Esophagus squamous epithelium (tissue), 5 donors: Measurements from ENCODE around the gene ZDHHC14. TPM values are rescaled to one million over a fixed set of nuclear protein-coding genes. Genes with fewer than 3 reads are reported as not detected.
A peak's percentile ranks its signal among the peaks of the same experiment; 100 is the strongest.
"Not testable (repeated sequence)": the region's sequence is repeated elsewhere in the genome, so short reads cannot be mapped to it uniquely, and the experiment has no call there.

Source experiments
- DNase-seq: peaks from one replicate; lab custom pipeline; 2025; lab: John Stamatoyannopoulos, UW
- H3K27ac ChIP-seq, 4 donors: fragments of 200-600 bp; sonication (generic); one replicate each; pipeline ENCODE4 v1.5.1; 2016 to 2019; ENCODE audit warnings: mild to moderate bottlenecking in 1 of 4
- H3K27me3 ChIP-seq, 4 donors: fragments of 200-600 bp; sonication (generic); 1 replicate in 3 of 4; 2 replicates in 1 of 4; pipeline versions ENCODE4 v1.5.1 to v1.6.0; 2017 to 2021; ENCODE audit warnings: antibody characterized with exemption in 1 of 4
- H3K36me3 ChIP-seq, 3 donors: fragments of 200-600 bp; sonication (generic); one replicate each; pipeline ENCODE4 v1.5.1; 2016 to 2019
- H3K4me1 ChIP-seq, 3 donors: fragments of 200-600 bp; sonication (generic); one replicate each; pipeline ENCODE4 v1.5.1; 2017 to 2019
- H3K4me3 ChIP-seq, 4 donors: fragments of 200-600 bp; sonication (generic); 1 replicate in 3 of 4; 2 replicates in 1 of 4; pipeline ENCODE4 v1.5.1; 2016 to 2019; ENCODE audit warnings: mild to moderate bottlenecking in 2 of 4, moderate library complexity in 1 of 4
- H3K9me3 ChIP-seq, 3 donors: fragments of 200-600 bp; sonication (generic); one replicate each; pipeline ENCODE4 v1.5.1; 2016 to 2019
- POLR2A ChIP-seq, 4 donors: fragments of 450-650 bp; IDR thresholded peaks; one replicate each; pipeline ENCODE4 v1.6.1; 2017; ENCODE audit warnings: antibody characterized with exemption in 4 of 4, mild to moderate bottlenecking in 4 of 4, moderate library complexity in 3 of 4
- WGBS, 2 donors: methylation state at CpG; one replicate each; pipeline ENCODE4 v1.1.5; 2018; 5-methylcytosine and 5-hydroxymethylcytosine counted together
- intact Hi-C: fragments of 100-400 bp; cut with DNase I; formaldehyde crosslinking; loops from one replicate; pipeline ENCODE4 v1.15.0; 2022
- total RNA-seq, 4 donors: library from RNA; depleted of rRNA; stranded (reverse); fragments of >200 nt; gene quantifications; one replicate each; pipeline ENCODE4 v1.1.0, GENCODE V29; 2016
- TF ChIP-seq, protein P1 (sequence below), 6 experiments: fragments of 450-650 bp in 4 of 6; fragments of 200-600 bp in 2 of 6; sonication (generic) in 2 of 6; IDR thresholded peaks; one replicate each; pipeline ENCODE4 v1.5.1; 2016 to 2019; ENCODE audit warnings: antibody characterized with exemption in 6 of 6, mild to moderate bottlenecking in 4 of 6, moderate library complexity in 4 of 6
- donor health status: DM: yes; HTN: yes; CAD: no.

The ZDHHC14 gene
- total RNA-seq: 10 to 100 TPM in 1 of 4 donors, 1 to 10 TPM in 3; 6.1 to 15.6 (median 6.9) TPM

DNA sequence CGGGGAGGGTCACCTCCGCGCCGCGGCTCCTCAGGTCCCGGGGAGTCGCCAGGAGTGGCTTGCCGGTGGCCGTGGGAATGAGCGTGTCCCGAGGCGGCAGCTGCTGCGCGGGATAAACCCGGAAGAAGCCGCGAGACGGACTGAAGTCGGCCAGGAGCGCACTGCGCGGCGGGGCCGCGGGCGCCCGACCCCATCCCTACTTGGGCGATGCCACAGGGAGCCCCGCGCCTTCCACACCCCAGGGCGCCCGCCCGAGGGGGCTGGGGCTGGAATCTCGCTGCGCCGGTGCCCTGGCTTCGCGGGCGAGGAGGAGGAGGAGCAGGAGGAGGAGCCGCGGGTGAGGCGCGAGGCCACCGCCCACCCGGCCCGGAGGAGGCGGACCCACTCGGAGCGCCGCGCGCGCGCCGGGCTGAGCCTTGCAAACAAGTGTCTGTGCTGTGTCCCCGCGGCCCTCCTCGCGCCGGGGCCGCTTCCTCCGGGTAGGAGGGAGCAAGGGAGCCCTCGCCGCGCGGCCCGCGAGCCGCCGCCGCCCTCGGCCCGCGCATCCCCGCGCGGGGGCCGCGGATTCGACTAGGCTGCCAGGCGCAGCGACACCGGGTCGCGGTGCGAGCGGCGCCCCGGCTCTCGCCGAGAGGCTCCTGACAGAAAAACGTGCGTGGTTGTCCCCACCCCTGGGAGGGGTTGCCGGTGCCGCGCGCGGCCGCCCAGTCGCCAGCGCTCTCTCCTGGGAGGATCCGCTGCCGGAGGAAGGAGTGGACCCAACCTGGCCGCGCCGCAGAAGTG lies at the start of gene ZDHHC14:
Gene ZDHHC14, plus strand, starts transcription at position 412 of the 783 bp plus-strand sequence.
- Histone ChIP-seq H3K4me3 (peak within 1 kb of the TSS; percentile 88 to 97 (median 96)), H3K36me3 (no peaks in the 10 kb centered on the region), H3K27ac (peak within 1 kb of the TSS; percentile 89 to 95 (median 92)), H3K9me3 (no peaks in the 10 kb centered on the region), H3K27me3 (no peaks in the 10 kb centered on the region), H3K4me1 (peaks cover 5 to 29% (median 14%) of the 10 kb centered on the region in 3 donors)
- intact Hi-C loops: no loop called here
- TF ChIP-seq, protein P1, sequence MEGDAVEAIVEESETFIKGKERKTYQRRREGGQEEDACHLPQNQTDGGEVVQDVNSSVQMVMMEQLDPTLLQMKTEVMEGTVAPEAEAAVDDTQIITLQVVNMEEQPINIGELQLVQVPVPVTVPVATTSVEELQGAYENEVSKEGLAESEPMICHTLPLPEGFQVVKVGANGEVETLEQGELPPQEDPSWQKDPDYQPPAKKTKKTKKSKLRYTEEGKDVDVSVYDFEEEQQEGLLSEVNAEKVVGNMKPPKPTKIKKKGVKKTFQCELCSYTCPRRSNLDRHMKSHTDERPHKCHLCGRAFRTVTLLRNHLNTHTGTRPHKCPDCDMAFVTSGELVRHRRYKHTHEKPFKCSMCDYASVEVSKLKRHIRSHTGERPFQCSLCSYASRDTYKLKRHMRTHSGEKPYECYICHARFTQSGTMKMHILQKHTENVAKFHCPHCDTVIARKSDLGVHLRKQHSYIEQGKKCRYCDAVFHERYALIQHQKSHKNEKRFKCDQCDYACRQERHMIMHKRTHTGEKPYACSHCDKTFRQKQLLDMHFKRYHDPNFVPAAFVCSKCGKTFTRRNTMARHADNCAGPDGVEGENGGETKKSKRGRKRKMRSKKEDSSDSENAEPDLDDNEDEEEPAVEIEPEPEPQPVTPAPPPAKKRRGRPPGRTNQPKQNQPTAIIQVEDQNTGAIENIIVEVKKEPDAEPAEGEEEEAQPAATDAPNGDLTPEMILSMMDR (IDR thresholded peaks at IDR 0.05): peak in 1 of 6 experiments; percentile 14
- peak in 2 of 4 donors; percentile 79 to 87 for TF ChIP-seq POLR2A (IDR thresholded peaks at IDR 0.05)
- 1% methylated on average over 19 of the region's 106 CpGs; no CpG with 5 or more reads in 1 of the 2 donors for WGBS, 2 donors
- peak; percentile 57 for DNase-seq

DNA sequence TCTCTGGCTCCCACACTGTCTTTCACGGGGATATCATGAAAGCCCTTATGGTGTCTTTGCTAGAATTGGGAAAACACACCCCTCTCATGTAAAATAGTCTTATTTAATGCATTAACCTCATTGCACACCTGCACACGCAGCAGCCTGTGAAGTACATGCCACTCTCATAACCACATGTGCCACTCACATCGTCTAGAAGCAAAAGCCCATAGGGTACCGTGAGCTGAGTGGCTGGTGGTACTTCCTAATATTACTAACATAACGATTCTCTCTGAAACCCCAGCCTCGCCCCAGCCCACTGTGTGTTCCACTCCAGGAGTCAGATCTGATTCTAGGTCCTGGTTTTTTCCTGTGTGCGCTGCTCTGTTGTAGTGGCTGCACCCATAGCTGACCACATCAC lies 48.2 kb upstream of the ZDHHC14 start:
- Histone ChIP-seq H3K27me3 (peaks cover 0 to 41% (median 0%) of the 10 kb centered on the region in 4 donors), H3K27ac (no peak overlapping the region), H3K4me1 (no peaks in the 10 kb centered on the region), H3K9me3 (no peaks in the 10 kb centered on the region), H3K4me3 (no peak overlapping the region), H3K36me3 (no peaks in the 10 kb centered on the region)
- 81 to 91% methylated on average over 6 of the region's 7 CpGs for WGBS, 2 donors
- intact Hi-C loops: no loop called here
- TF ChIP-seq, protein P1 (IDR thresholded peaks at IDR 0.05): no peak
- no peak for DNase-seq

DNA sequence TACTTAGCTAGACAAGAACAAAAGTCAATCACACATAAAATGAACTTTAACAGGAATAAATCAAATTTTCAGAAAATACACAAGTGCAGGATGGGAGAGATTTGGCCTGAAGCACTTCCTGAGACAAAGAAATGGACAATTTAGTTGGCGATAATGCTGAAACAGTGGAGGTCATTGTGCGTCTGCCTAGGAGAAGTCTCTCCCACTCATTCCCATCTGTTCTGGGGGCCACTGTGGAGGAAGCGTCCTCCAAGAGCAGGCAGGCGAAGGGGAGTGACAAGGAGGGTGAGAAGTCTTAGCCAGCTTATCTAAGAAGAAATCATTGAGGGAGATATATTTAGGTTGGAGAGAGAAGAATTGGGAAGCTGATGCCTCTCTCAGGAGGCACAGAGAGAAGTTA lies 47.5 kb upstream of the ZDHHC14 start:
- TF ChIP-seq, protein P1 (IDR thresholded peaks at IDR 0.05): no peak
- no peak for TF ChIP-seq POLR2A (IDR thresholded peaks at IDR 0.05)

DNA sequence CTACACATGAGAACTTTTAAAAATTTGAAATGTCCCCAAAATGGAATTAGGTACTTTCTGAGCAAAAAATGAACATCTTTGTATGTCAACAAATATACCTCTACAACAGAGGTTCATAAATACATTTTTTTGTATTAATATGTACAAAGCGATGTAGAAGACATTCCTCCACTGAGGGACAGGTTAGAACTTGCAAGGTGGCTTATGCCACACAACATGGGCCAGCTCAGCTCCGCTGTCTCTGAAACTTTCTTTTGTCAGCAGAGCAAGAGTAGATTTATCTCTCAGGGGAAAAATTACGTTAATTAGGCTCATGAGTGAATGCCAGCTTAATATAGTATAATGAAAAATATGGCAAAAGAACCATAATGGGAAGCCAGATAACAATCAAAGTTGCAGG lies 47.0 kb upstream of the ZDHHC14 start:
- H3K27me3 ChIP-seq: peaks cover 0 to 52% (median 0%) of the 10 kb centered on the region in 4 donors
- no peak for TF ChIP-seq POLR2A (IDR thresholded peaks at IDR 0.05)
- TF ChIP-seq, protein P1 (IDR thresholded peaks at IDR 0.05): no peak
- no peaks in the 10 kb centered on the region for H3K36me3 ChIP-seq
- no peak overlapping the region for H3K27ac ChIP-seq
- intact Hi-C loops: no loop called here
- WGBS, 2 donors: 38 to 57% methylated on average over 3 of the region's 3 CpGs
- no peaks in the 10 kb centered on the region for H3K9me3 ChIP-seq
- H3K4me3 ChIP-seq: no peak overlapping the region
- no peak for DNase-seq
- H3K4me1 ChIP-seq: no peaks in the 10 kb centered on the region

More for the DNA sequence above, 47.5 kb upstream of the ZDHHC14 start:
- no peaks in the 10 kb centered on the region for H3K9me3 ChIP-seq
- no peaks in the 10 kb centered on the region for H3K36me3 ChIP-seq
- no peaks in the 10 kb centered on the region for H3K4me1 ChIP-seq
- H3K4me3 ChIP-seq: no peak overlapping the region
- DNase-seq: no peak
- peaks cover 0 to 47% (median 0%) of the 10 kb centered on the region in 4 donors for H3K27me3 ChIP-seq
- intact Hi-C loops: no loop called here
- WGBS, 2 donors: 84 to 91% methylated on average over 4 of the region's 4 CpGs
- no peak overlapping the region for H3K27ac ChIP-seq

DNA sequence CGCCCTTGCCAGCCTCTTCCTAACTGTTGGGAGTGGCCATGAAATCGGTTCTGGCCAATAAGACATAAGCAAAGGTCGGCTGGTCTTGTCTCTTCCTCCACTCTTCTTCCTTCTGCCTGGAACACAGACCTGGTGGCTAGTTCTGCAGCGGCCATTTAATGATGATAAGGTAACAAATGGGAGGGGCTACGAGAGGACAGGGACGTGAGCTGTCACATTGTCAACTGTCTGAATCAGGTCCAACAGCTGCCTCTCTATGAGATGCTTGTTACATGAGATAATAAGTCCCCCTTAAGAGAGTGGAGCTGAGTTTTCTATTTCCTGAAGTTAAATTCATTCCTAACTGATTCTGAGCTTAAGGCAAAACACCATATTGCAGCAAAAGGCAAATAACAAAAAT lies 45.2 kb upstream of the ZDHHC14 start:
- 55 to 63% methylated on average over 6 of the region's 6 CpGs for WGBS, 2 donors
- H3K9me3 ChIP-seq: no peaks in the 10 kb centered on the region
- intact Hi-C loops: no loop called here

DNA sequence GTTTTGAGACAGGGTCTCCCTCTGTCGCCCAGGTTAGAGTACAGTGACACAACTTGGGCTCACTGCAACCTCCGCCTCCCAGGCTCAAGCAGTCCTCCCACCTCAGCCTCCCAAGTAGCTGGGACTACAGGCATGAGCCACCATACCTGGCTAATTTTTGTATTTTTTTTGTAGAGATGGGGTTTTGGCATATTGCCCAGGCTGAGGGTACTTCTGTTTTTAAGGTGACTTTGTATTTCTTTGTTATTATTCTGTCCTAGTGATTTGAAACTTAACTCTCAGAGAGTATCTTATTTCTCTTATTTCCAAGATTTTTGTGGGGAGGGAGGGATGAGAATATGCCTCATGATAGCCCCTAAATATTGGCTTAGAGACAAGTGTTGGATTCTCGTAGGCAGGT lies 43.7 kb upstream of the ZDHHC14 start:
- H3K9me3 ChIP-seq, DNase-seq, H3K4me1 ChIP-seq, intact Hi-C loops, H3K4me3 ChIP-seq, H3K36me3 ChIP-seq, H3K27ac ChIP-seq: not testable (repeated sequence)
- WGBS, 2 donors: 66 to 77% methylated on average over 3 of the region's 3 CpGs
- H3K27me3 ChIP-seq: peaks cover 0 to 40% (median 0%) of the 10 kb centered on the region in 4 donors

More for the DNA sequence above, 45.2 kb upstream of the ZDHHC14 start:
- no peak for TF ChIP-seq POLR2A (IDR thresholded peaks at IDR 0.05)
- TF ChIP-seq, protein P1 (IDR thresholded peaks at IDR 0.05): no peak
- no peak for DNase-seq
- Histone ChIP-seq H3K36me3 (no peaks in the 10 kb centered on the region), H3K27me3 (peaks cover 0 to 53% (median 0%) of the 10 kb centered on the region in 4 donors), H3K27ac (no peak overlapping the region), H3K4me1 (no peaks in the 10 kb centered on the region), H3K4me3 (no peak overlapping the region)
